ENCODE results near the gene MATR3.

GRCh38 chr5:139341689-139342422 is 48.3 kb downstream of the MATR3 start, which contains the start of gene PAIP2:
- TF ChIP-seq FOXP2 (optimal IDR thresholded peaks at IDR 0.05; ENCODE audit: control extremely low read depth, extremely low read length, insufficient read depth) (peak; percentile 19), POLR2AphosphoS5 (IDR thresholded peaks at IDR 0.05; ENCODE audit: borderline replicate concordance, low read depth, low read length) (peak; percentile 96)

Measured in SK-N-MC (cell line).